ENCODE results near the gene POU2AF1. TPM values are rescaled to one million over a fixed set of nuclear protein-coding genes. Genes with fewer than 3 reads are reported as not detected.

The POU2AF1 gene
- total and polyA plus RNA-seq, 12 donors, result 0.03 to 1.7 (median 0.55) TPM; not detected in 6

DNA sequence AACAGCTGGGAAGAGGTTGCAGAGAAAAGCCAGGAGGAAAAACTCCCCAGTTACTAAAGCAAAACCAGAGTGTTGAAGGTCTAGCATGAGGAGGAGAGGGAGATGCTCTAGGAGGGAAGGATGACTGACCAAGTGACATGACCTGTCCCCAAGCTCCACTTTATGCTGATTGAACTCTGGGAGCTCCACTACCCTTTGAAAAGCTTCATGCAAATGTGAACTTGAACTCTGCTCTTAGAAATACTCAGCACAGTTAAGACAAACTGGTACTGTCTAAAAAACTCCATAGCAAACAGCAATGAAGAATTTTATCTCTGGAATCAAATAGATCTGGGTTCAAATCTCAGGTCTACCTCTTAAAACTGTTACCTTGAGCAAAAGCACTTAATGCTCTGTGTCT lies 14.5 kb upstream of the POU2AF1 start:
- intact Hi-C loops (cut with DNase I), result no loop called here

DNA sequence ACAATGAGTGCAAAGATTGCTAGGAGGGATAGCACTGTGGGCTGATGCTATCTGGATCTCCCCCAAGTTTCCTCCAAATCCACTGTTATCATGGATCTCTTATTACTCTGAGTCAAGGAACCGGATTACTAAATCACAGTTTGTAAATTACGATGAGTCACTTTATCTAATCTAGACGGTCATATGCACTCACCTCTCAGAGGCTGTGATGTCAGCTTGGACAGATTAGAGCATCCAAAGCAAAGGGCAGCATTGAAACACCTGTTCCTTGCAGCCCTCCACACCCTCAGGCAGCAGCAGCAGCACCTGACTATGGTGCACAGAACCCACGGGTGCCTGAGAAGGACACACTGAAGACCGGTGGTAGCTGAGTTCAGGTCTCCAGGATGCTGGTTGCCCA lies 14.0 kb upstream of the POU2AF1 start:
- no peaks in the 10 kb centered on the region for H3K4me1 ChIP-seq (replicated peaks in 1 of 2)
- no peak overlapping the region for H3K27ac ChIP-seq
- H3K4me3 ChIP-seq, result no peak overlapping the region
- DNase-seq, result no peak
- intact Hi-C loops (cut with DNase I), result no loop called here
- WGBS, 4 donors, result 54 to 60% (median 57%) methylated on average over 4 to 5 of the region's 5 CpGs
- no peak for TF ChIP-seq CTCF (IDR thresholded peaks at IDR 0.05)
- H3K36me3 ChIP-seq (replicated peaks in 1 of 2), result no peaks in the 10 kb centered on the region
- H3K9me3 ChIP-seq (replicated peaks in 1 of 3), result no peaks in the 10 kb centered on the region
- H3K27me3 ChIP-seq, result no peaks in the 10 kb centered on the region

More for the DNA sequence above, 14.5 kb upstream of the POU2AF1 start:
- H3K4me3 ChIP-seq, result no peak overlapping the region
- no peak for TF ChIP-seq POLR2A (IDR thresholded peaks at IDR 0.05)
- no peak for TF ChIP-seq CTCF (IDR thresholded peaks at IDR 0.05)
- no peaks in the 10 kb centered on the region for H3K4me1 ChIP-seq (replicated peaks in 1 of 2)
- H3K9me3 ChIP-seq (replicated peaks in 1 of 3), result no peaks in the 10 kb centered on the region
- H3K27me3 ChIP-seq, result no peaks in the 10 kb centered on the region
- DNase-seq, result no peak
- no peak overlapping the region for H3K27ac ChIP-seq
- H3K36me3 ChIP-seq (replicated peaks in 1 of 2), result no peaks in the 10 kb centered on the region

DNA sequence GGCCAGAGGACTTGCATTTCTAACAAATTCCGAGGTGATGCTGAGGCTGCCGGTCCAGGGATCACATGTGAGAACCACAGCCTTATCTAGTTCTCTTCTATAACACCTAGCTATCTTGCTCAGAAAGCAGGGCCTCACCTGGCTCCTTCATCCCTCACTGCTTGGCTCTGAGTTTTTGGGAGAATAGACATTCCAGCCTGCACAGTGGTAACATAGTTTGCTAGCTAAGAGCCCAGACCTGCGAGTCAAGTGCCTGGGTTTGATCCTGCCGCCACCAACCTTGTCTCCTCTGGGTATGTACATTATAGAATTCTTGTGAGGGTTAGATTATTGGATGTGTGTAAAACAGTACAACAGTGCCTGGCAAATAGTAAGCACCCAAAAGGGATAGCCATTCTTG lies 13.5 kb upstream of the POU2AF1 start:
- intact Hi-C loops (cut with DNase I), result no loop called here
- no peaks in the 10 kb centered on the region for H3K27me3 ChIP-seq
- WGBS, 4 donors, result 89 to 96% (median 92%) methylated on average over 4 of the region's 4 CpGs
- no peaks in the 10 kb centered on the region for H3K9me3 ChIP-seq (replicated peaks in 1 of 3)
- H3K4me1 ChIP-seq (replicated peaks in 1 of 2), result no peaks in the 10 kb centered on the region
- no peaks in the 10 kb centered on the region for H3K36me3 ChIP-seq (replicated peaks in 1 of 2)
- no peak overlapping the region for H3K27ac ChIP-seq
- DNase-seq, result no peak
- TF ChIP-seq CTCF (IDR thresholded peaks at IDR 0.05), result no peak
- TF ChIP-seq POLR2A (IDR thresholded peaks at IDR 0.05), result no peak
- no peak overlapping the region for H3K4me3 ChIP-seq

DNA sequence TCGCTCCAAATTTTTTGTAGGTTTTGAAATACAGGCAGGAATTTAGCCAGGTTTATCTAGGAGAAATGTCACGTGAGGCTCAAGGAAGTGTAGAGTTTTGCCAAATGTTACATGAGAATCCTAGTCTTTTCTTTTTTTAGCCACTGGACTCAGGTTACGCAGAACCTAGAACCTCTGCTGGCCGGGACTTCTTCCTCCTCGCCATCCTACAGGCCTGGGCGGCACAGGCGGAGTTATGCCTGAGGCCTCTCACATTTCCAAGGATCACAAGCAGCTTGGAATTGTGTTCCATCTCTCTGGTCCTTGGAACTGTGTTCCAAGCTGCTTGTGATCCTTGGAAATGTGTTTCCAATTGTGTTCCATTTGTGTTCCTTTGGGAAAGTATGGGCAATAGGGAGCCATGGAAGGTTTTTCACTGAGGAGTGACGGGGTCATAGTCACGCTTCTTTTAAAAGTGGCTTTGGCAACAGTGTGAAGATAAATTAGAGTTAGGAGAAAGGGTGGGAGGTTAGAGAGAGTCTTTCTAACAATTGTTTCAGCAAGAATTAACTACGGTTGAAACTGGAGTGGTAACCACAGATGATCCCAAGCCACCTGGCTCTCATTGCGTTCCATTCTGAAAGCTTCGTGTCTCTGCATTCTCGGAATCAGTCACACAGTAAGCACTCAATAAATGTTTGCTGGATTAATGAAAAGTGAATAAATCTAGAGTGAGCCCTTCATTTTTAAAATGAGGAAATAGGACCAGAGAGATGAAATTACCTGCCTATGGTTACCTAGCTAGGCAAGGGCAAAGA lies 12.5 kb upstream of the POU2AF1 start:
- 88 to 93% (median 91%) methylated on average over 13 of the region's 13 CpGs for WGBS, 4 donors
- no peaks in the 10 kb centered on the region for H3K27me3 ChIP-seq
- no peaks in the 10 kb centered on the region for H3K9me3 ChIP-seq (replicated peaks in 1 of 3)
- H3K4me1 ChIP-seq (replicated peaks in 1 of 2), result no peaks in the 10 kb centered on the region
- no peak overlapping the region for H3K27ac ChIP-seq
- intact Hi-C loops (cut with DNase I), result no loop called here
- no peak for DNase-seq
- H3K4me3 ChIP-seq, result no peak overlapping the region
- no peaks in the 10 kb centered on the region for H3K36me3 ChIP-seq (replicated peaks in 1 of 2)
- no peak for TF ChIP-seq POLR2A (IDR thresholded peaks at IDR 0.05)
- no peak for TF ChIP-seq CTCF (IDR thresholded peaks at IDR 0.05)

Data from adrenal gland (tissue), 12 donors.